Aorta (tissue), 5 donors: ENCODE data around the gene TMUB2. TPM values are rescaled to one million over a fixed set of nuclear protein-coding genes. Genes with fewer than 3 reads are reported as not detected.

Experiments
- ATAC-seq: fragments of 200-7000 bp; cut with Tn5 transposase; one replicate; pipeline ENCODE4 v1.9.1; 2022; ENCODE audit warnings: moderate library complexity; ENCODE audit not compliant: low FRiP score
- DNase-seq, 2 donors: peaks; one replicate each; pipeline ENCODE4 v3.0.0-alpha.2; 2020
- H3K27ac ChIP-seq, 2 donors: one replicate each; pipeline ENCODE4 v1.5.1; 2013; ENCODE audit warnings: low read length in 2 of 2, mild to moderate bottlenecking in 2 of 2, moderate library complexity in 2 of 2, control low read depth in 1 of 2, inconsistent platforms in 1 of 2, low read depth in 1 of 2
- H3K27me3 ChIP-seq, 2 donors: one replicate each; pipeline ENCODE4 v1.6.1; 2013; ENCODE audit warnings: control low read depth in 1 of 2, low read length in 1 of 2, mild to moderate bottlenecking in 1 of 2, moderate library complexity in 1 of 2; ENCODE audit not compliant: insufficient read depth in 2 of 2, control insufficient read depth in 1 of 2
- H3K36me3 ChIP-seq, 2 donors: one replicate each; pipeline ENCODE4 v1.6.1; 2013; ENCODE audit warnings: control low read depth in 1 of 2, low read length in 1 of 2, mild to moderate bottlenecking in 1 of 2; ENCODE audit not compliant: insufficient read depth in 2 of 2, control insufficient read depth in 1 of 2
- H3K4me1 ChIP-seq, 2 donors: one replicate each; pipeline ENCODE4 v1.6.1; 2013; ENCODE audit warnings: low read length in 2 of 2, control low read depth in 1 of 2, mild to moderate bottlenecking in 1 of 2, moderate library complexity in 1 of 2; ENCODE audit not compliant: insufficient read depth in 2 of 2, control insufficient read depth in 1 of 2
- H3K4me3 ChIP-seq, 2 donors: one replicate each; pipeline ENCODE4 v1.5.1; 2013; ENCODE audit warnings: low read length in 2 of 2, control low read depth in 1 of 2, mild to moderate bottlenecking in 1 of 2
- H3K9me3 ChIP-seq: one replicate; pipeline ENCODE4 v1.6.1; 2013; ENCODE audit warnings: mild to moderate bottlenecking, low read length; ENCODE audit not compliant: control insufficient read depth
- WGBS, 2 donors: extraction: QIAGEN DNeasy Blood & Tissue Kit; methylation state at CpG; one replicate each; pipeline ENCODE4 v1.1.7; 2013; 5-methylcytosine and 5-hydroxymethylcytosine counted together
- intact Hi-C, 2 donors: fragments of 100-400 bp; cut with DNase I; formaldehyde crosslinking; loops; one replicate each; pipeline versions ENCODE4 v1.14.2 to v1.15.0; 2022
- polyA plus RNA-seq, 2 donors: library from polyadenylated mRNA; stranded (reverse); fragments of 200-250 nt; gene quantifications; one replicate each; pipeline ENCODE4 v1.2.3, GENCODE V29; 2013
- total RNA-seq, 2 donors: library from RNA; stranded (reverse); fragmentation: NEBNext Ultra II Directional; extraction: Animal tissue kit (Norgen Biotek cat#: 25700); gene quantifications; one replicate each; pipeline ENCODE4 v1.2.1, GENCODE V29; 2021
- donor health status: healthy with polysubstance abuse.
- donor health status: Bipolar disorder and iron deficiency.
- donor health status: DM: no; HTN: no; CAD: no.
- donor health status: DM: no; HTN: no; CAD: no.
- donor health status: DM: yes; HTN: yes; CAD: no.

TMUB2 gene
- total and polyA plus RNA-seq, 4 donors = 13.4 to 59.8 (median 32.8) TPM

- H3K4me1 ChIP-seq = no peaks in the 10 kb centered on the region
- H3K27ac ChIP-seq = no peak overlapping the region
- 58 to 64% methylated on average over 30 to 31 of the region's 31 CpGs for WGBS, 2 donors
- ATAC-seq (no peak), DNase-seq (peak in 1 of 2 donors; percentile 76)
- H3K27me3 ChIP-seq = no peaks in the 10 kb centered on the region
- intact Hi-C loops = loop anchor here in 1 of 2 donors (10.0 kb wide), 1 partner anchor 292 kb away; the partner anchor contains the start of gene GPATCH8
- peaks cover 5 to 12% of the 10 kb centered on the region in 2 donors for H3K36me3 ChIP-seq
- no peak overlapping the region for H3K4me3 ChIP-seq
- H3K9me3 ChIP-seq = no peaks in the 10 kb centered on the region
Observed at GRCh38 chr17:44212507-44213402, 26.0 kb downstream of the TMUB2 start.

DNA sequence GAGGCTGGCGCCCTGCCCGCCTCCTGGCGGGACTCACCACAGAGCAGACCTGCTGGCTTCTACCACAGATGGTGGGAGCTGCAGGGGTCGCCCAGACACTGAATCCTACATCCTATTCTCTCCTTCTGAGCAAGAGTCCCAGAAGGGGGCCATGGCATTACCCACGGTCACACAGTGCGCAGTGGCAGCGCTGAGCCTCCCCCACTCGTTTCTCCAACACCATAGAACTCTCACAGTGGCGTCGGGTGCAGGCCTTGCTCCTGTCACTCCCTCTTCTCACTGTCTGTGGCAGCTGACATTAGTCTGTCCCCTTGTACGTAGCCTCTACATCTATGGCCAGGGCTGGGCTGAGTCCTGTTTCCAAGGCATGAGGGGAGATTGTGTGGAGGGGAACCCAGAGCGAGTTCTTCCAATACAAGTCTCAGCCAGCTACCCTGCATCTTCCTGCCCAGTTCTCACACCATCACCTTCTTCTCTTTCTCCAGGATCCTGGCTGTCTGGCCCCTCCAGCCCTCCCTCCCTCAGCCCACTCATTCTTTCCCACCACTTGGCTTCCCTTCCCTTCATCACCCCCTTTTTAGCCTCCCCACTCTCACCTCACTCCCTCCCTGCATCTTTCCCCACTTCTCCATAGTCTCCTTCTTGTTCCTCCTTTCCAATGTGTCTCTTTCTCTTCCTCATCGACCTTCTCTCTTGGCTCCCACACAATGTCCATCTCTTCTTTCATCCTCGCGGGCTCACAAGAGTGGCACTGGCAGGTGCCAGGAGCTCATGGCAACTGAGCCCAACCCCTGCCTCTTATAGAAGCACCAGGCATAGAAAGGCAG, 26.8 kb downstream of the TMUB2 start:
- peak in 1 of 2 donors; percentile 71 for DNase-seq
- H3K9me3 ChIP-seq = no peaks in the 10 kb centered on the region
- peaks cover 5 to 12% of the 10 kb centered on the region in 2 donors for H3K36me3 ChIP-seq
- WGBS, 2 donors = 83 to 85% methylated on average over 15 of the region's 15 CpGs
- no peak overlapping the region for H3K27ac ChIP-seq
- intact Hi-C loops = loop anchor here in 1 of 2 donors (10.0 kb wide), 1 partner anchor 291 kb away; the partner anchor contains the start of gene GPATCH8
- ATAC-seq = no peak
- no peaks in the 10 kb centered on the region for H3K27me3 ChIP-seq
- H3K4me1 ChIP-seq = no peaks in the 10 kb centered on the region
- H3K4me3 ChIP-seq = no peak overlapping the region

- intact Hi-C loops = loop anchor here in 1 of 2 donors (10.0 kb wide), 1 partner anchor 291 kb away; the partner anchor contains the start of gene GPATCH8
- H3K36me3 ChIP-seq = peaks cover 5 to 12% of the 10 kb centered on the region in 2 donors
- 97 to 100% methylated on average over 1 of the region's 1 CpG for WGBS, 2 donors
- no peaks in the 10 kb centered on the region for H3K4me1 ChIP-seq
- H3K27ac ChIP-seq = no peak overlapping the region
- DNase-seq = no peak
- no peaks in the 10 kb centered on the region for H3K27me3 ChIP-seq
- H3K4me3 ChIP-seq = no peak overlapping the region
- no peak for ATAC-seq
- H3K9me3 ChIP-seq = no peaks in the 10 kb centered on the region
Observed at GRCh38 chr17:44214230-44214494, 27.4 kb downstream of the TMUB2 start.

DNA sequence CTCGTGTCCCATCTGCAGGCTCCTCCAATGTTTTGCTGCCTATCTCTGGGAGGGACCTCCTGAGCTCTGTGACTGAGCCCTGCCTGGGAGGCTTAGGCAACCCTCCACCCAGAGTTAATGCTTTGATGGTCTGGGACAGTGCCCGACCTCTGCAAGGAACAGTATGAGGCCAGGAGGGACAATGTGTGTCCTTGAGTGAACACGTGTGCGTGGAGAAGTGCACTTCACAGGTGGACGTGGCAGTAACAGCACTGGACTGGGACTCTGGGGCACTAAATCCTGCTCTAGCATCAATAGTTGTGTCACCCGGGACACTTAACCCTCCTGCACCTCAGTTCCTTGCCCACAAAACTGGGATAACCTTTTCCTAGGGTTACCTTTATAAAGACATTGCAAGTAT, 28.1 kb downstream of the TMUB2 start:
- Histone ChIP-seq H3K27me3 (no peaks in the 10 kb centered on the region), H3K4me3 (no peak overlapping the region), H3K27ac (no peak overlapping the region), H3K4me1 (no peaks in the 10 kb centered on the region), H3K36me3 (peaks cover 5 to 9% of the 10 kb centered on the region in 2 donors), H3K9me3 (no peaks in the 10 kb centered on the region)
- 86 to 88% methylated on average over 6 of the region's 6 CpGs for WGBS, 2 donors
- ATAC-seq (no peak), DNase-seq (no peak)
- intact Hi-C loops = loop anchor here in 1 of 2 donors (10.0 kb wide), 1 partner anchor 290 kb away; the partner anchor contains the start of gene GPATCH8

DNA sequence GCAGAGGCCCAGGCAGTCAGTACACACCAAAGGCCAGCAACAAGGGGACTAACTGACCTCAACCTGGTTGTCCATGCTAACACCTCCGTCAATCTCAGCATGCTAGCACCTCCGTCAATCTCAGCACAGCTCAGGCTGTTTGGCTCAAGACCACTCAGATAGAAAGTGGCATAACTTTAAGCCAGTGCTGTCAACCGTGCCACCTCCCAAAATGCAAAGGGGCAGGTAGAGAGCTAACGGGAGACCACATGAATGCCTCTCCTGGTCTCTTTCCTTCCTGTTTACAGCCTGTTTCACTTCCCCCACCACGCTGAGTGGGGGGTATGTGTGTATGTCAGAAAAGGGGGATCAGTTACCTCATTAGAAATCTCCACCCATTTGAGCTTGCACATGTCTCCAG, 29.4 kb downstream of the TMUB2 start:
- H3K36me3 ChIP-seq = peaks cover 5 to 9% of the 10 kb centered on the region in 2 donors
- intact Hi-C loops = loop anchor here in 1 of 2 donors (10.0 kb wide), 1 partner anchor 289 kb away; the partner anchor contains the start of gene GPATCH8

GRCh38 chr17:44216694-44217093, 29.9 kb downstream of the TMUB2 start:
- ATAC-seq (no peak), DNase-seq (no peak)
- H3K36me3 ChIP-seq = peaks cover 5 to 9% of the 10 kb centered on the region in 2 donors
- no peak overlapping the region for H3K4me3 ChIP-seq
- 67 to 68% methylated on average over 5 of the region's 5 CpGs for WGBS, 2 donors
- intact Hi-C loops = loop anchor here in 1 of 2 donors (10.0 kb wide), 1 partner anchor 288 kb away; the partner anchor contains the start of gene GPATCH8
- no peaks in the 10 kb centered on the region for H3K4me1 ChIP-seq
- H3K9me3 ChIP-seq = no peaks in the 10 kb centered on the region
- no peak overlapping the region for H3K27ac ChIP-seq
- no peaks in the 10 kb centered on the region for H3K27me3 ChIP-seq

More for the DNA sequence above, 29.4 kb downstream of the TMUB2 start:
- H3K4me1 ChIP-seq = no peaks in the 10 kb centered on the region
- no peak overlapping the region for H3K4me3 ChIP-seq
- ATAC-seq (no peak), DNase-seq (no peak)
- no peaks in the 10 kb centered on the region for H3K27me3 ChIP-seq
- no peaks in the 10 kb centered on the region for H3K9me3 ChIP-seq
- WGBS, 2 donors = 74 to 77% methylated on average over 5 of the region's 5 CpGs
- no peak overlapping the region for H3K27ac ChIP-seq

GRCh38 chr17:44217738-44218343, 31.1 kb downstream of the TMUB2 start:
- intact Hi-C loops = loop anchor here (2.0 to 10.0 kb wide), 3 partner anchors 17 to 287 kb away; partner anchors contain the start of gene GPATCH8 (in 1 of the 2)

More at GRCh38 chr17:44217738-44218343, 31.1 kb downstream of the TMUB2 start:
- Histone ChIP-seq H3K4me3 (peak overlapping the region in 1 of 2 donors; percentile 12), H3K27ac (no peak overlapping the region), H3K4me1 (peaks cover 0 to 2% of the 10 kb centered on the region in 2 donors), H3K36me3 (peaks cover 5 to 9% of the 10 kb centered on the region in 2 donors), H3K9me3 (no peaks in the 10 kb centered on the region), H3K27me3 (no peaks in the 10 kb centered on the region)
- DNase-seq (no peak), ATAC-seq (no peak)
- WGBS, 2 donors = 6 to 7% methylated on average over 10 of the region's 10 CpGs
